GM21423 (cell line): ENCODE data around the gene TMEM98.
"Not testable (repeated sequence)": the region's sequence is repeated elsewhere in the genome, so short reads cannot be mapped to it uniquely, and the experiment has no call there.

ENCODE experiments used
- ATAC-seq: cut with Tn5 transposase; IDR thresholded peaks from one replicate; pipeline ENCODE4 v1.9.1; 2021; ENCODE audit warnings: mild to moderate bottlenecking, moderate library complexity; ENCODE audit not compliant: unreplicated experiment

TMEM98 gene

GRCh38 chr17:32976605-32977004, 48.7 kb downstream of the TMEM98 start:
- no peak for ATAC-seq

- no peak for ATAC-seq
Measured at GRCh38 chr17:32980230-32980629, 52.3 kb downstream of the TMEM98 start.

- not testable (repeated sequence) for ATAC-seq
Measured at GRCh38 chr17:32981611-32982010, 53.7 kb downstream of the TMEM98 start.

GRCh38 chr17:32985050-32985756, 57.2 kb downstream of the TMEM98 start:
- no peak for ATAC-seq

GRCh38 chr17:32987453-32987805, 59.5 kb downstream of the TMEM98 start:
- not testable (repeated sequence) for ATAC-seq

- ATAC-seq, result not testable (repeated sequence)
Measured at GRCh38 chr17:32987868-32988267, 59.9 kb downstream of the TMEM98 start.

- ATAC-seq, result no peak
Measured at GRCh38 chr17:32988481-32989101, 60.6 kb downstream of the TMEM98 start.

- ATAC-seq, result no peak
Measured at GRCh38 chr17:32992321-32993033, 64.5 kb downstream of the TMEM98 start.

- ATAC-seq, result no peak
Measured at GRCh38 chr17:32993977-32994376, 66.0 kb downstream of the TMEM98 start.
